K562 (cell line): ENCODE results near the gene UMODL1. TPM values are rescaled to one million over a fixed set of nuclear protein-coding genes. Genes with fewer than 3 reads are reported as not detected.
A peak's percentile ranks its signal among the peaks of the same experiment; 100 is the strongest.

Source experiments
- CLOCK ChIP-seq: fragments of 250-450 bp; sonication (Bioruptor Pico); IDR thresholded peaks from 2 replicates; pipeline ENCODE4 v1.4.0; 2020; ENCODE audit warnings: mild to moderate bottlenecking, moderate library complexity, borderline replicate concordance
- IRF2 ChIP-seq: sonication (generic); formaldehyde crosslinking; IDR thresholded peaks from 2 replicates; pipeline ENCODE4 v1.8.1; 2022; ENCODE audit warnings: mild to moderate bottlenecking, missing genetic modification reagents
- REST ChIP-seq, 2 experiments: fragments of 450-650 bp; formaldehyde crosslinking in 1 of 2; IDR thresholded peaks; 2 replicates each; pipeline versions ENCODE4 v1.4.0 to v1.6.1; 2014 to 2020; ENCODE audit warnings: mild to moderate bottlenecking in 2 of 2, borderline replicate concordance in 1 of 2, low read depth in 1 of 2
- RUNX1 ChIP-seq: sonication (generic); IDR thresholded peaks from 2 replicates; pipeline ENCODE4 v1.6.1; 2016; ENCODE audit warnings: antibody characterized with exemption, low read depth
- TAF15 ChIP-seq: fragments of 200-400 bp; formaldehyde crosslinking; IDR thresholded peaks from 2 replicates; pipeline ENCODE4 v1.6.1; 2017; ENCODE audit warnings: mild to moderate bottlenecking, low read depth, low read length, moderate library complexity
- ZNF407 ChIP-seq: fragments of 450-650 bp; IDR thresholded peaks from 2 replicates; pipeline ENCODE4 v1.6.1; 2016; ENCODE audit warnings: low read depth
- ZNF79 ChIP-seq: fragments of 250-450 bp; sonication (Bioruptor Pico); IDR thresholded peaks from 2 replicates; pipeline ENCODE4 v1.4.0; 2020; ENCODE audit warnings: low read depth, mild to moderate bottlenecking, moderate library complexity
- polyA plus RNA-seq, 8 experiments: library from polyadenylated mRNA; depleted of rRNA in 4 of 8; stranded (reverse) in 5 of 8; unstranded in 3 of 8; fragments of >200 nt; fragmentation: Nextera tagmentation in 2 of 8; fragmentation: Illumina TruSeq in 1 of 8; extraction: Ambion mirVana in 2 of 8; extraction: Trizol in 1 of 8; gene quantifications; 2 replicates each; pipeline versions ENCODE4 v1.2.1 to v1.2.3, GENCODE V29; 2011 to 2014; ENCODE audit warnings: inconsistent platforms in 1 of 8, missing spikeins in 1 of 8
- total RNA-seq, 7 experiments: library from RNA; depleted of rRNA in 6 of 7; stranded (reverse); fragments of >200 nt in 6 of 7; fragmentation: Illumina TruSeq in 2 of 7; extraction: Trizol in 2 of 7; gene quantifications; 2 replicates each; pipeline versions ENCODE4 v1.2.1 to v1.2.3, GENCODE V29; 2011 to 2021; ENCODE audit warnings: low replicate concordance in 1 of 7

Gene UMODL1
- total and polyA plus RNA-seq, 9 of the 15 experiments (the other 6 are each of a cell fraction or from before 2014, with no cell fraction given): not detected

- TF ChIP-seq REST (IDR thresholded peaks at IDR 0.05; ENCODE audit: borderline replicate concordance): peak; percentile 72
- no peak for TF ChIP-seq REST (CRISPR knock-in tag; IDR thresholded peaks at IDR 0.05; ENCODE audit: low read depth)
- no peak for TF ChIP-seq ZNF79 (CRISPR knock-in tag)
- TF ChIP-seq TAF15: no peak
- no peak for TF ChIP-seq ZNF407
- TF ChIP-seq CLOCK (CRISPR knock-in tag): no peak
- no peak for TF ChIP-seq RUNX1
- no peak for TF ChIP-seq IRF2 (CRISPR knock-in tag)
Observed at GRCh38 chr21:42145569-42146272, 74.6 kb downstream of the UMODL1 start (continued).
